Memory B cell (primary cell): ENCODE results near the gene ADAM10.
"Not testable (repeated sequence)": the region's sequence is repeated elsewhere in the genome, so short reads cannot be mapped to it uniquely, and the experiment has no call there.

Source experiments
- ATAC-seq: fragments of 150-1000 bp; cut with Tn5 transposase; 2 replicates; pipeline ENCODE4 v1.10.0; 2021; ENCODE audit warnings: low read depth, mild to moderate bottlenecking, moderate library complexity
- DNase-seq, 2 donors: peaks; one replicate each; pipeline ENCODE4 v3.0.0; 2022; ENCODE audit warnings: low spot score in 2 of 2
- H3K27ac Mint-ChIP-seq: one replicate; pipeline ENCODE4 v1.8.0; 2022; ENCODE audit warnings: mild to moderate bottlenecking, moderate library complexity, mixed read lengths
- H3K27me3 Mint-ChIP-seq: one replicate; pipeline ENCODE4 v1.8.0; 2022; ENCODE audit warnings: mixed read lengths
- H3K36me3 Mint-ChIP-seq: one replicate; pipeline ENCODE4 v1.8.0; 2022; ENCODE audit warnings: mild to moderate bottlenecking, mixed read lengths
- H3K4me1 Mint-ChIP-seq: one replicate; pipeline ENCODE4 v1.8.0; 2022; ENCODE audit warnings: mixed read lengths
- H3K4me3 Mint-ChIP-seq: one replicate; pipeline ENCODE4 v1.8.0; 2022; ENCODE audit warnings: mild to moderate bottlenecking, moderate library complexity, mixed read lengths
- H3K9me3 Mint-ChIP-seq: one replicate; pipeline ENCODE4 v1.8.0; 2022; ENCODE audit warnings: mixed read lengths

ADAM10 gene

GRCh38 chr15:58768601-58769004 is 19.1 kb upstream of the ADAM10 start:
- not testable (repeated sequence) for H3K27ac Mint-ChIP-seq

GRCh38 chr15:58766290-58766689 is 16.8 kb upstream of the ADAM10 start:
- Mint-ChIP-seq H3K4me3 (no peak overlapping the region), H3K9me3 (peaks cover 3% of the 10 kb centered on the region), H3K27me3 (no peaks in the 10 kb centered on the region), H3K4me1 (peaks cover 4% of the 10 kb centered on the region), H3K27ac (no peak overlapping the region), H3K36me3 (no peaks in the 10 kb centered on the region)
- no peak for ATAC-seq
- DNase-seq: no peak

More at GRCh38 chr15:58768601-58769004, 19.1 kb upstream of the ADAM10 start:
- H3K9me3 Mint-ChIP-seq, DNase-seq, ATAC-seq, H3K4me3 Mint-ChIP-seq, H3K36me3 Mint-ChIP-seq, H3K27me3 Mint-ChIP-seq: not testable (repeated sequence)
- H3K4me1 Mint-ChIP-seq: peaks cover 14% of the 10 kb centered on the region

GRCh38 chr15:58764468-58764867 is 15.0 kb upstream of the ADAM10 start:
- Mint-ChIP-seq H3K36me3 (no peaks in the 10 kb centered on the region), H3K27me3 (no peaks in the 10 kb centered on the region), H3K4me3 (no peak overlapping the region), H3K9me3 (peaks cover 3% of the 10 kb centered on the region), H3K4me1 (no peaks in the 10 kb centered on the region), H3K27ac (no peak overlapping the region)
- no peak for ATAC-seq
- no peak for DNase-seq

GRCh38 chr15:58762731-58763130 is 13.2 kb upstream of the ADAM10 start:
- ATAC-seq: no peak
- Mint-ChIP-seq H3K4me3 (no peak overlapping the region), H3K27ac (no peak overlapping the region), H3K27me3 (no peaks in the 10 kb centered on the region), H3K9me3 (peaks cover 3% of the 10 kb centered on the region), H3K36me3 (no peaks in the 10 kb centered on the region), H3K4me1 (no peaks in the 10 kb centered on the region)
- no peak for DNase-seq

GRCh38 chr15:58762285-58762684 is 12.8 kb upstream of the ADAM10 start:
- no peak for ATAC-seq
- peaks cover 3% of the 10 kb centered on the region for H3K9me3 Mint-ChIP-seq
- no peaks in the 10 kb centered on the region for H3K36me3 Mint-ChIP-seq
- H3K4me1 Mint-ChIP-seq: no peaks in the 10 kb centered on the region
- no peak overlapping the region for H3K4me3 Mint-ChIP-seq
- no peak for DNase-seq
- H3K27ac Mint-ChIP-seq: no peak overlapping the region
- no peaks in the 10 kb centered on the region for H3K27me3 Mint-ChIP-seq

- Mint-ChIP-seq H3K4me1 (no peaks in the 10 kb centered on the region), H3K27ac (no peak overlapping the region), H3K36me3 (no peaks in the 10 kb centered on the region), H3K27me3 (no peaks in the 10 kb centered on the region), H3K4me3 (no peak overlapping the region), H3K9me3 (peaks cover 3% of the 10 kb centered on the region)
- ATAC-seq: no peak
- DNase-seq: no peak
Observed at GRCh38 chr15:58761010-58761388, 11.5 kb upstream of the ADAM10 start.

GRCh38 chr15:58760385-58761009 is 11.0 kb upstream of the ADAM10 start:
- Mint-ChIP-seq H3K4me3 (no peak overlapping the region), H3K36me3 (no peaks in the 10 kb centered on the region), H3K27ac (no peak overlapping the region), H3K9me3 (peaks cover 3% of the 10 kb centered on the region), H3K4me1 (no peaks in the 10 kb centered on the region), H3K27me3 (no peaks in the 10 kb centered on the region)
- ATAC-seq: no peak
- DNase-seq: no peak

- no peak for ATAC-seq
- no peaks in the 10 kb centered on the region for H3K36me3 Mint-ChIP-seq
- no peak overlapping the region for H3K4me3 Mint-ChIP-seq
Observed at GRCh38 chr15:58758141-58758540, 8.6 kb upstream of the ADAM10 start.

GRCh38 chr15:58755956-58756355 is 6.4 kb upstream of the ADAM10 start:
- no peaks in the 10 kb centered on the region for H3K4me1 Mint-ChIP-seq
- DNase-seq (no peak), ATAC-seq (no peak)
- no peaks in the 10 kb centered on the region for H3K27me3 Mint-ChIP-seq
- no peaks in the 10 kb centered on the region for H3K36me3 Mint-ChIP-seq
- no peak overlapping the region for H3K4me3 Mint-ChIP-seq
- no peaks in the 10 kb centered on the region for H3K9me3 Mint-ChIP-seq
- H3K27ac Mint-ChIP-seq: no peak overlapping the region

More at GRCh38 chr15:58758141-58758540, 8.6 kb upstream of the ADAM10 start:
- DNase-seq: no peak
- Mint-ChIP-seq H3K27ac (no peak overlapping the region), H3K27me3 (no peaks in the 10 kb centered on the region), H3K4me1 (no peaks in the 10 kb centered on the region), H3K9me3 (no peaks in the 10 kb centered on the region)

GRCh38 chr15:58755350-58755749 is 5.8 kb upstream of the ADAM10 start:
- no peak for DNase-seq
- Mint-ChIP-seq H3K27me3 (no peaks in the 10 kb centered on the region), H3K4me1 (peaks cover 3% of the 10 kb centered on the region), H3K27ac (no peak overlapping the region), H3K36me3 (no peaks in the 10 kb centered on the region), H3K9me3 (no peaks in the 10 kb centered on the region), H3K4me3 (no peak overlapping the region)
- ATAC-seq: no peak

- no peak for DNase-seq
- no peak for ATAC-seq
- Mint-ChIP-seq H3K4me1 (peaks cover 11% of the 10 kb centered on the region), H3K4me3 (no peak overlapping the region), H3K9me3 (no peaks in the 10 kb centered on the region), H3K27me3 (no peaks in the 10 kb centered on the region), H3K36me3 (peaks cover 2% of the 10 kb centered on the region), H3K27ac (no peak overlapping the region)
Observed at GRCh38 chr15:58752716-58753115, 3.2 kb upstream of the ADAM10 start.

- H3K27me3 Mint-ChIP-seq: no peaks in the 10 kb centered on the region
- peak overlapping the region; percentile 98 for H3K4me3 Mint-ChIP-seq
- H3K27ac Mint-ChIP-seq: peak overlapping the region; percentile 95
- peaks cover 16% of the 10 kb centered on the region for H3K4me1 Mint-ChIP-seq
- ATAC-seq (peak; percentile 27), DNase-seq (peak in 1 of 2 donors; percentile 20)
- H3K9me3 Mint-ChIP-seq: no peaks in the 10 kb centered on the region
- H3K36me3 Mint-ChIP-seq: peaks cover 4% of the 10 kb centered on the region
Observed at GRCh38 chr15:58748852-58749531, 515 bp downstream of the ADAM10 start.

- no peaks in the 10 kb centered on the region for H3K9me3 Mint-ChIP-seq
- peak in 1 of 2 donors; percentile 7 for DNase-seq
- H3K4me3 Mint-ChIP-seq: peak overlapping the region; percentile 98
- H3K4me1 Mint-ChIP-seq: peaks cover 17% of the 10 kb centered on the region
- peak overlapping the region; percentile 90 for H3K27ac Mint-ChIP-seq
- ATAC-seq: no peak
- H3K27me3 Mint-ChIP-seq: no peaks in the 10 kb centered on the region
- peaks cover 6% of the 10 kb centered on the region for H3K36me3 Mint-ChIP-seq
Observed at GRCh38 chr15:58748040-58748851, 1.3 kb downstream of the ADAM10 start.

GRCh38 chr15:58746174-58746573 is 3.3 kb downstream of the ADAM10 start:
- no peak for ATAC-seq
- no peaks in the 10 kb centered on the region for H3K27me3 Mint-ChIP-seq
- no peaks in the 10 kb centered on the region for H3K9me3 Mint-ChIP-seq
- peaks cover 6% of the 10 kb centered on the region for H3K36me3 Mint-ChIP-seq
- H3K4me1 Mint-ChIP-seq: peaks cover 32% of the 10 kb centered on the region
- H3K4me3 Mint-ChIP-seq: no peak overlapping the region
- no peak for DNase-seq
- H3K27ac Mint-ChIP-seq: no peak overlapping the region
